ENCODE measurements around the gene ENKUR.

GRCh38 chr10:24958091-24958720 is 57.8 kb downstream of the ENKUR start:
- TF ChIP-seq CTCF (IDR thresholded peaks at IDR 0.05; ENCODE audit: low read depth, low read length, missing input control), result no peak
- TF ChIP-seq YY1 (IDR thresholded peaks at IDR 0.05), result no peak
- TF ChIP-seq RAD21 (IDR thresholded peaks at IDR 0.05), result no peak
- no peak for TF ChIP-seq FOXA1 (IDR thresholded peaks at IDR 0.05)
- TF ChIP-seq GABPA (IDR thresholded peaks at IDR 0.05 in 1 of 2, conservative IDR thresholded peaks at IDR 0.05 in 1 of 2), result no peak

Measured in liver (tissue), 3 donors.